ENCODE data around the gene LPAR1.
"Not testable (repeated sequence)": the region's sequence is repeated elsewhere in the genome, so short reads cannot be mapped to it uniquely, and the experiment has no call there.

Gene LPAR1

DNA sequence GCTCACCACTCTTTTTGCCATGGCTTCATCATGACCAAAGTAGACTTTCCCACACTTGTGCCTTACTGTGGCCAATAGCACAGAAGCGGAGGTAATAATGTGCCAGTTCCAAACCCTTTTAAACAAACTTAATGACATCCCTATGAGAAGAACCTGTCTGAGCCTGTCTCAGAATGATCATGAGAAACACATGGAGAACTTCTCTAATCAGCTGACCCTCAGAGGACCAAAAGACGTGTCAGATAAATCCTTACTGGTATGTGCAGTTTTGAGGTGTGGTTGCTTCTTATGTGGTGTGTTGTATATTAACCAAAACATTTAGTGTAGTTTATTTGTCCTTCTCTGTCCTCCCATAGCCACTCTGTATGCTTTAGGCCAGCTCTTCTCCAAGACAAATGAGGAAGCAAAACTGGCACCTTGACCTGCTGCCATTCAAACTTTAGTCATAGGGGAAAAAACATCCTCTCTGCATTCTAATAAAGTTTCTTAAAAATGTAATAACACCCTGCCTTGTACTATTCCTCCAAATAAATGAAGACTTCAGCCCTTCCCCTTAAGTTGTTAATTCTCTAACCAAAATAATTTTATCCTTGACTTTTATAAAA is 200.8 kb downstream of the LPAR1 start:
- no peak overlapping the region for H3K4me3 ChIP-seq (ENCODE audit: low read length)
- TF ChIP-seq, protein P1, sequence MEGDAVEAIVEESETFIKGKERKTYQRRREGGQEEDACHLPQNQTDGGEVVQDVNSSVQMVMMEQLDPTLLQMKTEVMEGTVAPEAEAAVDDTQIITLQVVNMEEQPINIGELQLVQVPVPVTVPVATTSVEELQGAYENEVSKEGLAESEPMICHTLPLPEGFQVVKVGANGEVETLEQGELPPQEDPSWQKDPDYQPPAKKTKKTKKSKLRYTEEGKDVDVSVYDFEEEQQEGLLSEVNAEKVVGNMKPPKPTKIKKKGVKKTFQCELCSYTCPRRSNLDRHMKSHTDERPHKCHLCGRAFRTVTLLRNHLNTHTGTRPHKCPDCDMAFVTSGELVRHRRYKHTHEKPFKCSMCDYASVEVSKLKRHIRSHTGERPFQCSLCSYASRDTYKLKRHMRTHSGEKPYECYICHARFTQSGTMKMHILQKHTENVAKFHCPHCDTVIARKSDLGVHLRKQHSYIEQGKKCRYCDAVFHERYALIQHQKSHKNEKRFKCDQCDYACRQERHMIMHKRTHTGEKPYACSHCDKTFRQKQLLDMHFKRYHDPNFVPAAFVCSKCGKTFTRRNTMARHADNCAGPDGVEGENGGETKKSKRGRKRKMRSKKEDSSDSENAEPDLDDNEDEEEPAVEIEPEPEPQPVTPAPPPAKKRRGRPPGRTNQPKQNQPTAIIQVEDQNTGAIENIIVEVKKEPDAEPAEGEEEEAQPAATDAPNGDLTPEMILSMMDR (IDR thresholded peaks at IDR 0.05; ENCODE audit: insufficient read depth, low read depth, low read length, missing control alignments): no peak
- peak; percentile 66 for DNase-seq (ENCODE audit: low read depth)

DNA sequence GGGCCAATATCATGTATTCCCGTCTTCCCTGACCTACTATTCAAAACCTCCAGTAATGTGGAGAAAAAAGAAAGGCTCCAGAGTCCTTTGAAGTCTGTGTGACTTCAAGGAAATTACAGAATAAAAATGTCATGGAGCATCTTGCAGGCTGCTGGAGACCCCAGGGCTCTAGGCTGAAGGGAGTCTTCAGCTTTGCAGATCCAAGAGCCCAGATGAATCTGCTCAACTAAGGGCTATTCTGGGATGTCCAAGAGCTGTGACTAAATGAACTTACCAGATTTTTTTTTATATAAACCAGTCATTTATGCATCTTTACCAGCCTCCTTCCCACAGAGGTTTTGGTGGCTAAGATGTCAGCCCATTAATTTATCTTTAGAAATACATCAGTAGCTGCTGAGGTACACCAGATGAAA is 202.4 kb downstream of the LPAR1 start:
- TF ChIP-seq, protein P1 (IDR thresholded peaks at IDR 0.05; ENCODE audit: insufficient read depth, low read depth, low read length, missing control alignments): no peak
- DNase-seq (ENCODE audit: low read depth): no peak

DNA sequence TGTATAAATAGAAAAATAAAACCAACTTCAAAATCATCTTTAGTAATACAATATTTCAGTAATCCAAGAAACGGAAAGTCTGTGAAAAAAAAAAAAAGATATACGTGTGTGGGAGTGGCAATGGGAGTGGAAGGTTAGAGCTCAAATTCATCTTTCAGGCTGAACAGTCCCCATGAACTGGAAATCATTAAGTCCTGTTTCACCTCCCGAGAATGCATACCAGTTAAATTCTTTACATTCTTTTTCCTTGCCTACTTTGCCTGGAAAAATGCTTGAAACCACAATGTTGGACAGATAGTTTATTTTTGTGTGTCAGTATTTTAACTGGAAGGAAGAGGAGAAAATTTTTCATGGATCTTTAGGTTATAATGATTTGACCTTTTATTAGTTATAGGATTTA is 202.9 kb downstream of the LPAR1 start:
- no peak overlapping the region for H3K4me3 ChIP-seq (ENCODE audit: low read length)
- DNase-seq (ENCODE audit: low read depth): no peak
- TF ChIP-seq, protein P1 (IDR thresholded peaks at IDR 0.05; ENCODE audit: insufficient read depth, low read depth, low read length, missing control alignments): no peak

More for the DNA sequence above, 202.4 kb downstream of the LPAR1 start:
- no peak overlapping the region for H3K4me3 ChIP-seq (ENCODE audit: low read length)

DNA sequence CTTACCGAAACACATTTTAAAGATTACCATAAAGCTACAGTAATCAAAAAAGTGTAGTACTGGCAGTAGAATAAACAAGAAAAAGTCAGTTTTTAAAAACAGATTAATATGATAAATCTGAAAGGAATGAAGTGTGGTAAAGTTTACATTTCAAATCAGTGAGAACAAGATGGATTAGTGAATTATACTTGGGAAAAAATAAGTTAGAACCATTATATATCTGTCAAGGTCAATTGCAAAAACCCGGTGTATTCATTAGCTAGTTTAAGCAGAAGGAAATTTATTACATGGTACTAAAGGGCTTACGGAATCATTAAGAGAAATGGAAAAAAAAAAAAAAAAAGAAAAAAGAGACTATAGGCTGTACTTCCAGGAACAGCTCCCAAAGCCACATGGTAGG is 205.3 kb downstream of the LPAR1 start:
- no peak for DNase-seq (ENCODE audit: low read depth)

DNA sequence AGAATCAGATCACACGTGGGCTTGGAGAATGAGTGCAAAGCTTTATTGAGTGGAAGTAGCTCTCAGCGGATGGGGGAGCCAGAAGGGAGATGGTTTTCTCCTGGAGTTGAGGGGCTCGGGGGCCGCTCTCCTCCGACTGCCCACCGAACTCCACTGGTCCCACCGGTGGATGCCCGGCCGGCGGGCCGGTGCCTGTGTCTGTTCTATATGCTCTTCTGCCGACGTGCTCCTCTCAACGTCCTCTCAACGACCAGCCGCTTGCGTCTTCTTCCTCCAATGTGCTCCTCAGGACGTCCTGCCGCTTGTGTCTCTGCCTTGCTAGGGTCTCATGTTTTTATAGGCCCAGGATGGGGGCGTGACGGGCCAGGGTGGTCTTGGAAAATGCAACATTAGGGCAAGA is 207.8 kb downstream of the LPAR1 start:
- TF ChIP-seq, protein P1 (IDR thresholded peaks at IDR 0.05; ENCODE audit: insufficient read depth, low read depth, low read length, missing control alignments): no peak
- no peak overlapping the region for H3K4me3 ChIP-seq (ENCODE audit: low read length)
- no peak for DNase-seq (ENCODE audit: low read depth)

More for the DNA sequence above, 205.3 kb downstream of the LPAR1 start:
- no peak overlapping the region for H3K4me3 ChIP-seq (ENCODE audit: low read length)
- TF ChIP-seq, protein P1 (IDR thresholded peaks at IDR 0.05; ENCODE audit: insufficient read depth, low read depth, low read length, missing control alignments): no peak

DNA sequence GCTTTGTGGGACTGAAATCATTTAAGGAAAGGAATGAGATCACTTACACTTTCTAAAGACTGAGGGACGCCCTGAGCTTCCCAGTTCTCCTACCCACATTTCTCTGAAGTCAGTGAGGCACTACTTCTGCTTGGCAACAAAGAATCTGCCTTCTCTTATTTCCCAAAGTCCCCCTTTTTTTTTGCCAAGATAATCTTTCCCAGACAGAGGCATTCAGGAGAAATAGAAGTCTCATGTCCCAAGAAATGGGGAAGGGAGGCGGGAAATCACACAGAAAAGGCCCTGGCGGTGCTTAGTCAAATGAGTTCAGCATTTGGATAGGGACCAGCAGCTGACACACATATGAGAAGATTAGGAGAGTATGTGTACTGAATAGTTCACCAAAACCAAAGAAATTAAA is 210.0 kb downstream of the LPAR1 start:
- DNase-seq (ENCODE audit: low read depth): peak; percentile 9
- TF ChIP-seq, protein P1 (IDR thresholded peaks at IDR 0.05; ENCODE audit: insufficient read depth, low read depth, low read length, missing control alignments): no peak
- no peak overlapping the region for H3K4me3 ChIP-seq (ENCODE audit: low read length)

DNA sequence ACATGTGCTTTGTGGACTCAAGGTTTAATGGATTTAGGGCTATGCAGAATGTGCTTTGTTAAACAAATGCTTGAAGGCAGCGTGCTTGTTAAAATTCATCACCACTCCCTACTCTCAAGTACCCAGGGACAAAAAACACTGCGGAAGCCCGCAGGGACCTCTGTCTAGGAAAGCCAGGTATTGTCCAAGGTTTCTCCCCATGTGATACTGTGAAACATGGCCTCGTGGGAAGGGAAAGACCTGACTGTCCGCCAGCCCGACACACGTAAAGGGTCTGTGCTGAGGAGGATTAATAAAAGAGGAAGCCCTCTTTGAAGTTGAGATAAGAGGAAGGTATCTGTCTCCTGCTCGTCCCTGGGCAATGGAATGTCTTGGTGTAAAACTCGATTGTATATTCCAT is 211.9 kb downstream of the LPAR1 start:
- DNase-seq (ENCODE audit: low read depth); H3K4me3 ChIP-seq (ENCODE audit: low read length): not testable (repeated sequence)
